Smooth muscle cell of the brain vasculature (primary cell): ENCODE data around the gene VWA2.
"Not testable (repeated sequence)": the region's sequence is repeated elsewhere in the genome, so short reads cannot be mapped to it uniquely, and the experiment has no call there.

Source experiments
- DNase-seq: peaks from one replicate; pipeline ENCODE4 v3.0.0-alpha.2; 2012; ENCODE audit warnings: low read depth, low spot score

Gene VWA2

DNA sequence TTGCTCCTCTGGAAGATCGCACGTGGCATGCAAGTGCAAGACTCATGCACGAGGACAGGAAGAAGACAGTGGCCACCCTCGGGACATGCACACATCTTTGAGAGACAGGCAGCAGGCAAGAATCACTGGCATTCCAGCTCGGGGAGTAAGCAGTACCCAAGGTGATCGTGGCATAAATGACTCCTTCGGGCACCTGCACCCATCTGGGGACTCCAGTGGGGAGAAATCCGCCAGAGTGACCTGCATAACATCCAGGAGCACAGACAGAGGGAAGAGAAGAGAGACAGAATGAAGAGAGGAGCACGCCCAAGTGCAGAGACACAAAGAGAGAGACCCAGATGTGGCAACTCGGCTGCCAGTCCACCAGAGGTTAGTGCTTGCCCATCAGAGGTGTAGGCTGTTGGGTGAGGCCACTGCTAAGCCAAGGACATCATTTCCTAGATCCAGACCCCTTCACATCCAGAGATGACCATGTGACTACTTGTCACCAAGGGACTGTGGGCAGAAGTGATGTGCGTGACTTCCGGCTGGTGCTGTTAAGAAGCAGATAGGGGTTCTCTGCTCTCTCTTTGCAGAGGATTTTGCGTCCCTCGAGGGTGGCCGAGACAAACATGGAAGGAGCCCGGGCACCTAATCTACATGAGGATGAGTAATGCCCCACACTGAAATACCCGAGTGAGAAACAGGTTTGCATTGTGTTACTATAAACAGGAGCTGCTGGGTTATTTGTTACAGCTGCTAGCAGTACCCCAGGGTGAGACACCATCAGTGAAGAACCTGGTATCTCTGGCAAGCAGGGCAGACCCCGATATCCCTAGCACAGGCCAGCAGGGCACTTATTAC, 80.6 kb downstream of the VWA2 start:
- no peak for DNase-seq

DNA sequence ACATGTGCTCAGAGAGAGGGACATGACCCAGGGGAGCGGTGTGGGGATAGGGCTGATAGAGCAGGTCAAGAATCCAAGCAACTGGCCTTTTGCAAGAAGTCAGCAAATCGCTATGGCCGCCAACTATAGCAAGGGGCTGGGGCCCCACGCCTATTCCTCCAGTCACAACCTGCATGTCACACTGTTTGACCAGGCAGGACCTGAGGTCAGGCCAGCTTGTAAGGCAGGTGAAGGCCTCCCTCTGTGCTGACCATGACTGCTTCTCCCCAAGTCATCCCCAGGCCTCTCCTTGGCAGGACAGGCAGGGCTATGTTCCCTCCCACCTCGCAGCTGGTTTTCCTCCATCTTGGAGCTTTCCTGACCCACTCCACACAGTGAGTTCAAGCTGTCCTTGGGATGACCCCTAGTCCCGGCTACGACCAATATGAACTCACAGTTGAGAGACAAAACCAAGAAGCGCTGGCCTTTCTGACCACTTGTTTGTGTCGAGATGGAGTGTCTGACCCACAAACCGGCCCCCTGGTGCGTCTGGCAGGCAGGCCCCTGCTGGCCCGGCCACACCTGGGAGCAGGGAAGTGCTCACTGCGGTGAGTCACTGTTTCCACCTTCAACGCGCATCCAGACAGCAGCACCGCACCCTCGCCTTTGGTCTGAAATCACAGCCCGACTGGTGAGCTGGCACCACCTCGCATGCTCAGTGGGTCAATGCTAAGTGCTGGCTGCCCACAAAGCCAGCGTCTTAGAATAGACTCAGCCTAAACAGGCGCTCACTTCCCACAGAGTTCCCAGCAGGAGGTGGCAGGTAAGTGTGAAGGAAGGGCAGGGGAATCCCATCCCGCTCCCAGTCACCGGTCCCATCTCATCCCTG, 81.4 kb downstream of the VWA2 start:
- DNase-seq = no peak

DNA sequence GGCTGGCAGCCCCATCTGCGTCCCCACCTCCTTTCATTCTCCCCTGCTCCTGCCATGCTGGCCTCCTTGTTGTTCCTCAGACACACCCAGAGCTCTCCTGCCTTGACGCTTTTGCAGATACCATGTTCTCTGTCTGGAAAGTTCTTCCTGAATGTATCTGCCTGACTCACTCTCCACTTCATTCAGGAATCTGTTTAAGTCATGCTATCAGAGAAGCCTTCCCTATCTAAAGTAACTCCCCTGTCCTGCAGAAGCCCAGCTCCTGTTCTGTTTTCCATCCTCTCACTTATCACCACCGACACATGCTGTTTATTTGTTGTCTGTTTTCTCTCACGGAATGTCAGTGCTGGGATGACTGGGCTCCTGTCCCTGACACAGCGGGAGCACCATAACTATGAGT, 83.3 kb downstream of the VWA2 start:
- DNase-seq = no peak

DNA sequence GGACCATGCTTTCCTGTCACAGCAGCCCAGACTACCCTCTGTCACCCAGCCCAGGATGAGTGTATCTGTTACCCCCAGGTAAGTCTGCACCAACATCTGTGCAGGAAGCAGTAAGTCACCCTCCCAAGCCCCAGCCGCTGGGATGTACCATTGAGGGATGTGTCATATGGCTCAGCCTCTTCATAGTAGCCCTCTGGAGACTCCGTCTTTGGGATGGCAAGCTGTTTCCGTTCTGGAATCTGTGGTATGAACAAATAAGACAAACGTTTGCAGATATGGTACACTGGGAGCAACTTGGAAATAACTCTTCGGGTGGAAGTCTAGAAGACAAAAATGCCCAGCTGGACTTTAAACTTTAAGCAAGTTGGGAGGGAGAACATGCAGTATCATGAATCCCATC, 84.0 kb downstream of the VWA2 start:
- DNase-seq = no peak

DNA sequence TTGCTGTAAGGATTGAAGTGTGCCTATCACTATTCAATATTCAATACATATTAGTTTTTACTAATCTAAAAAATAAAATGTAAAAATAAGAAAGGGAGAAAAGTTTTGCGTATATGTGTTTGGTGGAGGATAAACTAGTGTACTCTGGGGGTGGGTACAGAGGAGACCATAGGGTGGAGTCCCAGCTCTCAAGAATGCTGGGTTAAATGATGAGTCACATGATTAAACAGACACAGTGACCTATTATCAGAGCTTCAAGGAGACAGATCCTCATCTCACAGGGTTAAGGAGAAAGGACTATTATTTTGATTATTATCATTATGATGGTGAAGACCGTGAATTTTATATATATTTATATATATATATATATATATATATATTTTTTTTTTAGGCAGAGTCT, 87.7 kb downstream of the VWA2 start:
- DNase-seq = no peak

DNA sequence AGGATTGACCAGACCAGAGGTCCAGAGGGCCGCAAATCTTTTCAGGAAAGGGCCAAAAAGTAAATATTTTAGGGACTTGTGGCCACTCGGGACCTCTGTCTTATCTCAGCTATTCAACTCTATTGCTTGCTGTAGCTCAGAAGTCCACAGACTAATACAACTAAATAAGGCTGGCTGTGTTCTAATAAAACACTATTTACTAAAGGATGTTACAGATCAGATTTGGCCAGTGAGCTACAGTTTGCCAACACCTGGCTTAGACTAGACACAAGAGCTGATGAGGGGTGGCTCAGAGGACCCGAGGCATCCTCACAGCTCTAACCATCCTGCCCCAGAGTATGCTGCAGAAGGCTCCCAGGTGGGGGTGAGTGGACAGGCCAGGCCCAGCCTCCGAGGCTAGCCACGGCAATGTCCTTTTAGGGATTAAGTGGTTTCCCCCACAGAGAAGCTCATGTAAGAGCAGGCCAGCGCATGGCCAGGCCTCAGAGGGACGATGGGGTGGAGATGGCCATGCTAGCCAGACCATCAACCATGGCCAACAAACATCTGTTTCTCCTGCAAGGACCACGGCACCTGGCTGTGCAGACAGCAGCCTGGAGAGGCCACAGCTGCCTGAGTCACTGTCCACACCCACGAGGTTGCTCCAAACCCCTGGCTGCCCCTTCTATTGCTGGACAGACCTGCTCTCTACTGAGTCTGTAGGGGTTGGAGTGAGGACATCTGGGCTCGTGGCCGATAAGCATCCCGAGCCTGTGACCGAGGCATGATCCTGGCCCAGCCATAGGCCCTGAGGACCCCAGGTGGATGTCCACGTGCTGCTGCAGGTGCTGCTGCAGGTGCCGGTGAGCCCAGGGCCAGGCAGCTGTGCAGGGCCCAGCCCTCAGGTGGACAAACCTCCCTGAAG, 88.7 kb downstream of the VWA2 start:
- DNase-seq = no peak

DNA sequence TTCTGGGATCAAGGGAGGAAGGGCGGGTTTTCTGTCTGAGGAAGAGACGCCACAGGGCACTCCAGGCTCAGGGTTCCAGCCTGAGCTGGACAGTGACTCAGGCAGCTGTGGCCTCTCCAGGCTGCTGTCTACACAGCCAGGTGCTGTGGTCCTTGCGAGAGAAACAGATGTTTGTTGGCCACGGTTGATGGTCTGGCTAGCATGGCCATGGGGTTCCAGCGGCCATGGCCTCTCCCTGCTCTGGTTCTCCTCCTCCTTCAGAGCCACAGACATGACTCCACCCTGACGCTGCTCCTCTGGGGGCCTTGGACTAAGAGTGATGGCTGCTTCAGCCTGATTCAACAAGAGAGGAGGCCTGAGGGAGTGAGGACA, 89.4 kb downstream of the VWA2 start:
- no peak for DNase-seq

DNA sequence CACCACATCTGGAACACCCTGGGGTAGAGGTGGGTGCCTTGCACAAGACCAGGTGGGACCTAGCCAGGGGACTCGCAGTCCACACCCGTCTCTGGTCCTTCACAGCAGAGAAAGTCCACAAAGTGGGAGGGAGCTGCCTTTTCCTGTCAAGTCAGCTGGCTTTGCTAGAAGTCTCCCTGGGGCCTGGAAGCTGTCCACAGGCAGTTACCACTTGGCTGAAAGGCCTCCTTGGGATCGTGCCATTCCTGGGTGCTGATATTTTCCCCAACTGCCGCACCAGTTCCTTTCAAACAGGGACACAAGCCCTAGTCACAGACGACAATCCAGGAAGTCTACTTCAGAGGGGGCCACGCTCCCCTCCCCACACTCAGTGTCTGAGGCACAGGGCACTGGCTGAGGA, 89.8 kb downstream of the VWA2 start:
- no peak for DNase-seq

DNA sequence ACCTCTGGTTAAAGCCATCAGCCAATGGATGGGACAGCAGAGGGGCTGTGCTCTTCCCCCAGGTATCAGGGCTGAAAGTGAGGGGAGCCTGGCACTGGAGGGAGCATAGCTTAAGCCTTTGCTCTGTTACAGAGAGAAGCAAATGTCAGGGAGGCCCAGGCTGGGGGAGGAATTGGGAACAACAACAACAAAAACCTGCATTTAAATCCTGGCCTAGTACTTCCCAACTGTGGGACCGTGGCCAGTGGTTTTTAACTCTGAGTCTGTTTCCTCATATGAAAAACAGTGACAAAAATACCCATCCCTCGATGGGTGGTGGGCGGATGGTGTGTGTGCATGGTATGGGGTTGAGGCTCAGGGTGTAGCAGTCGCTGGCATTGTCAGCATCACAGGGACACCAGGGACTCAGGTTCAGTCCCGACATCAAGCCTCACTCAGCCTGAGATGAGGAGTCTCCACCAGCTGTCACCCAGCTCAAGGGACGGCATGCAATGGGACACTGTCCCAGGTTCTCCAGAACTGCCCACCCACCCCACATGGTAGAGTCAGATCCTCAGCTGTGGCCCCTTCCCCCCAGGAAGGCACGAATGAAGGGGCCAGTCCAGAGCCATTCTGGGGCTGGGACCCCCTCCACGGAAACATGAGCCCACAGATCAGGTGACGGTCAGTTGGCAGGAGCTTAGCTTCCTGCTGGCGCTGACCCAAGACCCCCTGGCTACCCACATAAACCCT, 90.7 kb downstream of the VWA2 start:
- no peak for DNase-seq

DNA sequence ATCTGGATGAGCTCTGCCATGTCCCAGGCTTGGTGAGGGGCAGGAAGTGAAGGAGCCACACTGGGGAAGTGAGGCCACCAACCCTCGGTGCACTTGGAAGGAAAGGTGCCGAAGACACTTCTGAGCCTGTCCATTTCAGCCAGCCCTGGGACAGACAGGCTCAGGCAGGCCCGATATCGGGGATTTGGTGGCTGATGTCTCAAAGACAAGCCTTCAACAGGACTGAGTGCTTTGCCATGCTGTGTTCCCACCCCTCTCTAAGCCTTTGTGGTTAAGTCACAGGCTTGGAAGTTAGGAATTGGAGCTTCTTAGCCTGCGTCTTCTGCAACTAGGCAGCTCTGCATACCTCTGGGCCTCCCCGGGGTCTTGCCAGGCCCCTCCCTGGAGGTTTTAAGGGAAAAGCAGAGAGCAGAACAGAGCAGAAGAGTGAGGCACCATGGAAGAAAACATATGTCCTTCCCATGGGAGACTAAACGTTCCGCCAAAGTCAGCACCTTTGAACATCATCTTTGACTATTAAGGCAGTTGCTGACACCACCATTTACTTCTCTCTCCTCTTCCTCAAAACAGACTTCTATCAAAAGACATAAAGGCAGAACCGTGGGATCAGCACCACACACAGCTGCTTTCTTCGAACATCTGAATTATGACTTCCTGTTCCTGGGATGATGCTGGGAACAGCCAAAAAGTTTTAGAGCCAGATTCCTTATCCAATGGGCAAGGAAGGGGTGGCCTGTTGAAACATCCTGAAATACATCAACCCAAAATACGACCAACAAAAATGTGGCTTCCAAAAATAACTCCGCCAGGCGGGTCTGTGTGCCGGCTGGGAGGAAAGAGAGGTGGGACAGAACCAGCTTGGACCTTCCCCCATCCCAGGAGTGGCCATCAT, 93.5 kb downstream of the VWA2 start:
- DNase-seq = no peak

DNA sequence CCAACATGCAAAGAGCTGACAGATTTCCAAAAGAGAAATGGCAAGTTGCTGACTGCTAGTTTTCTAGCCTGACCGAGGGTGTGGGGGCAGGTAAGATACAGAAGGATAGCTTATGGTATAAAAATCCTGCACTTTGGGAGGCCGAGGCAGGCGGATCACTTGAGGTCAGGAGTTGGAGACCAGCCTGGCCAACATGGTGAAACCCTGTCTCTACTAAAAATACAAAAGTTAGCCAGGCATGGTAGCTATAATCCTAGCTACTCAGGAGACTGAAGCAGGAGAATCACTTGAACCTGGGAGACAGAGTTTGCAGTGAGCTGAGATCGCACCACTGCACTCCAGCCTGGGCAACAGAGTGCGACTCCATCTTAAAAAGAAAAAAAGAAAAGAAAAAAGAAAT, 94.4 kb downstream of the VWA2 start:
- DNase-seq = not testable (repeated sequence)

DNA sequence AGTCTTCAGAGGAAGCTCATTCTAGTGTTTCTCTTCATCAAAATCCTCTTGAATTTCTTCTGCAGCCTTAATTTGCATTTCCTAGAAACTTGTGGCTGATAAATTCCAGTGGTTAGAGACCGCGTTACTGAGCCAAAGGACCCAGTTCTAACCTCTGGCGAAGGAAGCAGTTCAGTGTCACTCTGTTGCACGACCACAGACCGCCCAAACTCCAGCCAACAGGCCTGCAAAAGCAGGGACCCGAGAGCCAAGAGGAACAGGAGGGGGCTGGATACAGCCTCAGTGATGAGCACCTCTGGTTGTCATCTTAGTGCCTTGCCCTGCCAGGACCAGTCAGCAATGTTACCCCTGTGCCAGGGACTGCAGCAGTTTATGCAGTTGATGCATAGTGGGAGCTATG, 95.2 kb downstream of the VWA2 start:
- DNase-seq = no peak

DNA sequence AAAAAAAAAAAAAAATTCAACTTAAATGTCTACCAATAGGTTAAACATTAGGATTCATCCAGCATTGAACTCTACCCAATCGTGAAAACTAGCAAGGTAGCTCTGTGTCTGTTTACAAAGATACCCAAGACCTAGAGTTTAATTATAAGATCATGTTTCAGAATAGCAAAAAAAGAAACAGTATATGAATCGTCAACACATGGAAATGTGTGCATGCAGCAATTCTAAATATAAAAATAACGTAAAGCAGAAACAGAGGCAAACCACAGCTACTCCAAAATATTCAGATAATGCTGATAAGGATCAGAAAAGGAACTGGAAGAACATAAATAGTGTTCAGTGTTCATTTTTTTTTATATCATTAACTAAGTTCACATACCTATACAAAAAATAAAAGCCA, 96.6 kb downstream of the VWA2 start:
- no peak for DNase-seq

DNA sequence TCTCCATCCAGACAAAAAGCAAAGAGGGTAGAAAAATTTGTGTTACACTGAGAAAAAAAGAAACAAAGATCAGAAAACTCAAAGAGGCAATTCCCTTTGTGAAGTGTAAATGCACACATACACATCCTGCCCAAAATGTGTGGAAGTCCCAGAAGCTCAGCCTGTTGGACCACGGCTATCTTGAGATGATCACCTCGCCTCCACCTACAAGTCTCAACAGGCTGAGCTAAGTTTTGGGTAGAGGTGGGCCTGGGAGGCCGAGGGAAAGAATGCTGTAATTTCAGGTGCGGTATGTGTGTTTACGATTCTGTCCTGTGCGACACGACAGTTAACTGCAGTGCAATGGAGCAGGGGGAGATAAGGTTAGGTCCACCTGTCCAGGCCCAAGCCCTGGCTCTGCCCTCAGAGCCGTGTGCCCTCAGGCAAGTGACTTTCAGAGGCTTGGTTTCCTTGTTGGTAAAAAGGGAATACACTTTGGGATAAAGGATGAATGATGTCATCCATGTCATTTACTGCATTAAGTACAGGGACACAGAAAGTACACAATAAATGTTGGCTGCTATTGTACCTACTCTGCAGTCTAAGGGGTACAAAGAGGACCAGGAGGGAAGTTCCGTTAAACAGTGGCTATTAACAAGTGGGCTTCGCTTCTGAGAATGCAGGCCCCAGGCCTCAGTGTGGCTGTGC, 97.9 kb downstream of the VWA2 start:
- DNase-seq = no peak

DNA sequence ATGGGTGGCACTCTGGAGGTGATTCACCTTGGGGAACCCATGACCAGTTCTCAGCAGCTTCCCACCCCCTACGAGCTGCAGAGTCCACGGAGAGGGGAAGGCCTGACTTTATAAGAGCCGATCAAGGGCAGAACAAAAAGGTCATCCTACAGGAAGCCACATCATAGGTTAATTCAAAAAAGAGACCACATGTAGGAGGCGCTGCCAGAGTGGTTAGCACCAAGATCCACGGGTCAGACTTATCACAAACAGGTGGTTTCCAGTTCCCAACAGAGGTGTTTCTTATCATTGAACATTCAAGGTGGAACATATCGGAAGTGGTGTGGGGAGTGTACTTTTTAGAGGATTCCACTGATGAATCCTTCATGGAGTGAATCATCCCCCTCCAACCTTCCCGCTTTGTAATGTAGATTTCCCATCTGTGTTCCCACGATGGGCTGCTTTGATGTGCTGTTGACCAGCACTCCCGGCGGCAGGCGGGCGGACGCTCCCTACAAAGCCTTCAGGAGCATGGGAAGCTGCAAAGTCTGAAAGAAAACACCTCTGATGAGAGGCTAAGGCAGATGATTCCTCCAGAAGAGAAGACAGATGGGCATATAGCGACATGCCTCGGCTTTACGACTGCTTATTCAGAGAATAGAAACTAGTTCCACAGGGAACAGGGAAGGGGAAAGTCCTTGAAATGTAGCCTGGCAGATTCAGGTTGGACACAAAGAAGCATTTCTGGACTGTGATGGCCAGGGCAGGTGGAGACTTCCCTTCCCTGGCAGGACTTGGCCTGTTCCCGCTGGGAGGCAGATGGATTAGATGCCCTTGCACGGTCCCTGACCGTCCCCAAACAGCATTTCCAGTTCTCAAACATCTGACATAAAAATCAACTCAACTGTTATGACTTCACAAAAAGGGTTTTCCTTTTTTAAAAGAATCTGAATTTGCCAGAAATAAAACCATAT, 98.7 kb downstream of the VWA2 start:
- DNase-seq = no peak

DNA sequence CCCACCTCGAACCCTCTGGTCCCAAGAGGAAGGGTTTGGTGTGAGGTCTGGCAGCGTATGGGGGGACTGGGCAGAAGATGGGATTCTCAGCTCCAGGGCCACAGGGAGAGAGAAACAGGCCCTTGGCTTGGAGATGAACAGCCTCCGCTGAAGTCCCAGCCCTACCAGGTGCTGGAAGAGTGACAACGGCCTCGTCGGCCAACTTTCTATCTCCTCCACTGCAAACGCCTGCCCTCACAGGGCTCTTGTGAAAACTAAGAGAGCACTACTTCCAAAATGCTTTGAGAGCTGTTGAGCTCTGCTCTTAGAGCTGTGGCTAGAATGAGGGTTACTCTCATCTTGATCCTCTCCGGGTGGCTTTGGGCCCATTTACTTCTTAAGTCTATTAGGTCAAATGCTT, 101.8 kb downstream of the VWA2 start:
- DNase-seq = no peak
